GM18526 (cell line): ENCODE data around the gene ITGB4.

Source experiments
- POLR2A ChIP-seq: IDR thresholded peaks from 3 replicates; pipeline ENCODE4 v1.6.1; 2011; ENCODE audit not compliant: insufficient read length; ENCODE audit errors: extremely low read depth

Gene ITGB4

DNA sequence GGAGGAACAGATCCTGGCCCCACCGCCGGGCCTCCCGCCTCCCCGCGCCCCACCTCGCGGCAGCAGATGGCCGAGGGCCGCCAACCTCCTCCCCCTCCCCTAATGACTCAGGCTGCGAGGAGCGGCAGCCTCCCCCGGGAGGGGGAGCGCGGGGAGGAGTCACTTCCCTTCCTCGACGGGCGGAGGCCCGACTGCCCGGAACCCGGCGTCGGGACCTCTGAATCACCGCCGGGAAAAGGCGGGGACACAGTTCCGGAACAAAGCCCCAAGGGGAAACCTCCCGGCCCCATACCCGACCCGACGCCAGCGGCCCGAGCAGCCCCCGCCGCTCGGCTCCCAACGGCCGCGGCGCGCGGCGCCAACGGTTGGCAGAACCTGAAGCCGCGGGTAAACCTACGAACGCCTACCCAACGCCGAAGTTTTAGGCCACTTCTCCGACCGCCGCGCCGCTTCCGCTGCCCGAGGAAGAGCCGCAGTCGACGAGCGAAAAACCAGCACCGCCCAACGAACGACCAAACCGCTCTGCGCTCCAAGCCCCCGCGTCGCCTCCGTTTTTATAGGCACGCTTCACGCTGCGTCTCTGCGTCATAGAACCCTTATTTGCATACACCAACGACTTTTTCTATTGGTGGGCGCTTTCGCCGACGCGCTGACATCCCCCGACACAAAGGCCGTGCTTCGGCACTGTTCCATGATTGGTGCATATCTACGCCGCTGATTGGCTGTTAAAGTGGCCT, 58.2 kb downstream of the ITGB4 start:
- TF ChIP-seq POLR2A = peak; percentile 100

GRCh38 chr17:75779987-75780889, 59.0 kb downstream of the ITGB4 start:
- no peak for TF ChIP-seq POLR2A

- TF ChIP-seq POLR2A = no peak
Measured at GRCh38 chr17:75783069-75783783, 62.0 kb downstream of the ITGB4 start.

GRCh38 chr17:75783803-75784472, 62.7 kb downstream of the ITGB4 start:
- TF ChIP-seq POLR2A = no peak

- no peak for TF ChIP-seq POLR2A
Measured at GRCh38 chr17:75784473-75785015, 63.3 kb downstream of the ITGB4 start, which contains the start of gene UNK. Gene UNK, plus strand, starts transcription at chr17:75784806. Its CDS starts 75 bp downstream, at chr17:75784881.

DNA sequence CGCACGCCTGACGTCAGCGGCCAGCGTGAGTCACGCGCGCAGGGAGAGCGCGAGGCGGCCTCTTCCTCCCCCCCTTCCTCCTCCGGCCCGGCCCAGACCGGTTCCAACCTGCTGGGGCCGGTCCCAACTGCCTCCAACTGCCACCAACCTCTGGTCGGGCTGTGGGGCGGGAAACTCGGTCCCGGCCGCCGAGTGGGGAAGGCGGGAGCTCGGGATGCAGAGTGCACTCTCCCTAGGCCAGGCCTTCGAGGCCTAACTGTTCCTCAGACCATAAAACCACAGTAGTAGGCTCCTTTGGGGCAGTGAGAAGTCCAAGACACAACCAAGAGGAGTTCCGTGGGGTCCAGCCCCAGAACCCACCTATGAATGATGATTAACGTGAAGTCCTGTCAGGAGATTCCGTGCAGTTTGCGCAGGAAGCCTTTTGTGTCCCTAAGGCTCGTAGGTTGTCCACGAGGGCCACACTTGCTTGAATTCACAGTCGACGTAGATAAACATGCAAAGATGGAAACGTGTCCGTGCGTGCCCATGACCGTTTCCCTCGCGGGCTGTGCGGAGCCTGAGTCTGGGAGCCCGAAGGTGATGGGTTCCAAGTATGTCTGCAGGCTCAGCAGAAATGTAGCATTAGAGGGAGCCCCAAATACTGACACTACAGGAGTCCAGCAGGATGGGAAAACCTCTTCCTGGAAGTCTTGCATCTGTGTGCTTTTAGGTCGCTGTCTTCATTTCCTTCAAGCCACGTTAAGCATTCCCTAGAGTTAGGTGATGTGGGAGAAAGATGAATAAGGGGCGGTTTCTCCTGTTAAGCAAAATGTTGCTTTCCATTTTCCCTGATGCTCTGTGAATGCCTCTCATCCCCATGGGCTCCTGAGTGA, 64.0 kb downstream of the ITGB4 start:
- TF ChIP-seq POLR2A = peak; percentile 91

- no peak for TF ChIP-seq POLR2A
Measured at GRCh38 chr17:75791254-75791653, 70.0 kb downstream of the ITGB4 start.

GRCh38 chr17:75793460-75793859, 72.2 kb downstream of the ITGB4 start:
- no peak for TF ChIP-seq POLR2A

DNA sequence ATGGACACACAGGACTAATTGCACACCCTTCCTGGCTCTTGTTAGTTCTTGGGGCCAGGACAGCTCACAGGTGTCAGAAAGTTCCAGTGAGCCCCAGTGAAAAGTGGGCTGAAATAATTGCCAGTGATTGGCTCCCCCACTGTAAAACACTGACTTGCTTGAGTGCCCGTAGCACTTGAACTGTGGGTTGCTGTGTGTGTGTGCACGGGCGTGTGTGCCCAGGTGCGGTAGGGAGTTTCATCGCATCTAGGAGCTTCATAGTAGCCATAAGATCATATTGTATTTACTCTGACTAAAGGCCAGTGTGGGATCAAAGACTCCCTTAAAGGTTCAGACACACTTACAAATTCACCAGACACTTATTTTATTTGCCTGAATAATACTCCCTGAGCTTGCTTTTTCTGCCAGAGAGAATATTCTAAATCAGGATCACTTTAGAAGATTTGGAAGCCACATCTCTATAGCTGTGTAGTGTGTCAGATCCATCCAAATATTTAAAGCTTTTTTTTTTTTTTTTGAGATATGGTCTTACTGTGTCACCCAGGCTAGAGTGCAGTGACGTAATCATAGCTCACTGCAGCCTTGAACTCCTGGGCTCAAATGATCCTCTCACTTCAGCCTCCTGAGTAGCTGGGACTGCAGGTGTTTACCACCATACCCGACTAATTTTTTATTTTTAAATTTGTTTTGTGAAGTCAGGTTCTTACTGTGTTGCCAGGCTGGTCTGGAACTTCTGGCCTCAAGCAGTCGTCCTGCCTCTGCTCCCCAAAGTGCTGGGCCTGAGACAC, 74.8 kb downstream of the ITGB4 start:
- TF ChIP-seq POLR2A = no peak

GRCh38 chr17:75799402-75799801, 78.1 kb downstream of the ITGB4 start:
- TF ChIP-seq POLR2A = no peak

DNA sequence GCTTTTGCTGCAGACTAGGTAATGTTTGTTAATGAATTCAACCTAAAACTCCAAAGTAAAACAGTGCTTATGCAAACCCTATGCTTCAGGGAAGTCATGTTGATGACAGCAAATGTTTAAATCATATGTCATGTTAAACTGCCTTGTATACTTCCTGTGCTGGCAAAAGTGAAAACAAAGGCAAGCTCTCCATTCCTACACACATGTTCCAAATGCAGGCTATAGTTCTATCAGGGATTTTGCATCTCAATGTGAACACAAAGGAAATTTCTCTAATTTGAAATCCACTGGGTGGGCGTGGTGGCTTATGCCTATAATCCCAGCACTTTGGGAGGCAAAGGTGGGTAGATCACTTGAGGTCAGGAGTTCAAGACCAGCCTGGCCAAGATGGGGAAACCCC, 82.6 kb downstream of the ITGB4 start:
- TF ChIP-seq POLR2A = no peak

DNA sequence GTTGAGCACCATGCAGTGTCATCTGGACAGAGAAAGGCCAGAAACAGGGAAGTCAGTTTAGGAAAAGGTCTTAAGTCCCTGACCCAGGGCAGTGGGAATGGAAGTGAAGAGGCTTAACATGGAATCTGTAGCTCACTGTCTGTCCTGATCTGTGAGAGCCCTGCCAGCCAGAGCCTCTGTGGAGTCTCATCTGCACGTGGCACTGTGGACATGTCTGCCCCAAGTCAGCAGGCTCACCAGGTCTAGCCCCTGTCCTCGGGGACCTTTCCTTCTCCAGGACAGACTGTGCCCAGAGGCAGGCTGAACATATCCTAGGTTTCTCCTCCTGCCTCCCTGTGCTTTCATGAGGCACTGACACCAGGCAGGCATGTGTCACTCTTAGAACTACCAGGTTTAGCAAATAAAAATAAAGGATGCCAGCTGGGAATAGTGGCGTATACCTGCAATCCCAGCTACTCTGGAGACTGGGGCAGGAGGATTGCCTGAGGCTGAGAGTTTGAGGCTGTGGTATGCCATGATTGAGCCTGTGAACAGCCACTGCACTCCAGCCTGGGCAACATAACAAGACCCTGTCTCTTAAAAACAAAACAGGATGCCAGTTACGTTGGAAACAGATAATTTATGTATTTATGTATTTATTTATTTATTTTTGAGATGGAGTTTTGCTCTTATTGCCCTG, 85.7 kb downstream of the ITGB4 start:
- TF ChIP-seq POLR2A = no peak
